Spinal cord (tissue), 10 donors: Measurements from ENCODE around the gene GEN1. TPM values are rescaled to one million over a fixed set of nuclear protein-coding genes. Genes with fewer than 3 reads are reported as not detected.
"Not testable (repeated sequence)": the region's sequence is repeated elsewhere in the genome, so short reads cannot be mapped to it uniquely, and the experiment has no call there.

Experiments used
- DNase-seq, 6 donors: peaks; one replicate each; pipeline versions ENCODE4 v3.0.0 to v3.0.0-alpha.2; 2013 to 2015; ENCODE audit warnings: low spot score in 6 of 6, low read depth in 4 of 6
- H3K27ac ChIP-seq: one replicate; pipeline ENCODE4 v1.5.1; 2013; ENCODE audit warnings: low read depth, low read length, control low read depth
- H3K27me3 ChIP-seq: one replicate; pipeline ENCODE4 v1.6.1; 2013; ENCODE audit warnings: low read length; ENCODE audit not compliant: control insufficient read depth, insufficient read depth
- H3K36me3 ChIP-seq: one replicate; pipeline ENCODE4 v1.6.1; 2013; ENCODE audit warnings: low read length; ENCODE audit not compliant: control insufficient read depth, insufficient read depth
- H3K4me1 ChIP-seq: one replicate; pipeline ENCODE4 v1.6.1; 2013; ENCODE audit warnings: low read length; ENCODE audit not compliant: control insufficient read depth, insufficient read depth
- H3K4me3 ChIP-seq: one replicate; pipeline ENCODE4 v1.5.1; 2013; ENCODE audit warnings: low read depth, low read length, control low read depth
- H3K9me3 ChIP-seq: one replicate; pipeline ENCODE4 v1.6.1; 2013; ENCODE audit warnings: low read length; ENCODE audit not compliant: control insufficient read depth, insufficient read depth
- WGBS: methylation state at CpG from one replicate; pipeline ENCODE4 v1.1.5; 2013; ENCODE audit warnings: missing lambda C conversion rate; ENCODE audit not compliant: insufficient coverage; 5-methylcytosine and 5-hydroxymethylcytosine counted together
- polyA plus RNA-seq, 2 donors: library from polyadenylated mRNA; unstranded; fragments of 120-200 nt; gene quantifications; one replicate each; pipeline ENCODE4 v1.2.1, GENCODE V29; 2013; ENCODE audit not compliant: insufficient read length in 2 of 2
- total RNA-seq, 2 donors: library from RNA; depleted of rRNA in 1 of 2; stranded (reverse); fragments of 120-200 nt in 1 of 2; fragments of >200 nt in 1 of 2; gene quantifications; one replicate each; pipeline versions ENCODE4 v1.2.3 to v1.2.4, GENCODE V29; 2013 to 2014
- donor health status: healthy.

Gene GEN1
- total and polyA plus RNA-seq, 4 donors, result 8.4 to 15.6 (median 10.1) TPM

- H3K4me3 ChIP-seq, result no peak within 1 kb of the TSS
- no peaks in the 10 kb centered on the region for H3K27me3 ChIP-seq
- no peak for DNase-seq
- H3K36me3 ChIP-seq, result no peaks in the 10 kb centered on the region
- WGBS, result 89% methylated on average over 17 of the region's 26 CpGs
- H3K9me3 ChIP-seq, result no peaks in the 10 kb centered on the region
- H3K27ac ChIP-seq, result no peak within 1 kb of the TSS
- no peaks in the 10 kb centered on the region for H3K4me1 ChIP-seq
These were observed 62.7 kb downstream of the GEN1 start, which contains the start of gene MSGN1 for GRCh38 chr2:17816396-17817245. Gene MSGN1 (plus strand): TSS chr2:17816460. CDS start chr2:17816519, 59 bp downstream.

GRCh38 chr2:17818235-17818815 lies 64.4 kb downstream of the GEN1 start:
- Histone ChIP-seq H3K4me1 (peaks cover 12% of the 10 kb centered on the region), H3K9me3 (no peaks in the 10 kb centered on the region), H3K4me3 (no peak overlapping the region), H3K36me3 (no peaks in the 10 kb centered on the region), H3K27me3 (no peaks in the 10 kb centered on the region), H3K27ac (no peak overlapping the region)
- WGBS, result no CpG with 5 or more reads among the region's 2 CpGs
- no peak for DNase-seq

GRCh38 chr2:17821080-17821479 lies 67.1 kb downstream of the GEN1 start:
- peaks cover 12% of the 10 kb centered on the region for H3K4me1 ChIP-seq
- no peaks in the 10 kb centered on the region for H3K36me3 ChIP-seq
- no peak for DNase-seq
- H3K9me3 ChIP-seq, result no peaks in the 10 kb centered on the region
- WGBS, result 100% methylated on average over 1 of the region's 3 CpGs
- no peaks in the 10 kb centered on the region for H3K27me3 ChIP-seq
- H3K4me3 ChIP-seq, result no peak overlapping the region
- H3K27ac ChIP-seq, result no peak overlapping the region

- Histone ChIP-seq H3K4me1 (peaks cover 12% of the 10 kb centered on the region), H3K27ac (peak overlapping the region; percentile 4), H3K9me3 (no peaks in the 10 kb centered on the region), H3K27me3 (no peaks in the 10 kb centered on the region), H3K4me3 (no peak overlapping the region), H3K36me3 (no peaks in the 10 kb centered on the region)
- WGBS, result 50% methylated on average over 3 of the region's 7 CpGs
- DNase-seq, result peak in 2 of 6 donors; percentile 43 to 44
These were observed 67.9 kb downstream of the GEN1 start for GRCh38 chr2:17821535-17822444.

- H3K27ac ChIP-seq, result peak overlapping the region; percentile 4
- WGBS, result 33% methylated on average over 1 of the region's 4 CpGs
- peaks cover 12% of the 10 kb centered on the region for H3K4me1 ChIP-seq
- H3K27me3 ChIP-seq, result no peaks in the 10 kb centered on the region
- H3K36me3 ChIP-seq, result no peaks in the 10 kb centered on the region
- DNase-seq, result peak in 1 of 6 donors; percentile 20
- H3K4me3 ChIP-seq, result no peak overlapping the region
- no peaks in the 10 kb centered on the region for H3K9me3 ChIP-seq
These were observed 68.6 kb downstream of the GEN1 start for GRCh38 chr2:17822445-17823117.

GRCh38 chr2:17823646-17824045 lies 69.7 kb downstream of the GEN1 start:
- not testable (repeated sequence) for H3K36me3 ChIP-seq, H3K9me3 ChIP-seq, H3K27ac ChIP-seq, H3K27me3 ChIP-seq, DNase-seq, H3K4me3 ChIP-seq
- H3K4me1 ChIP-seq, result peaks cover 12% of the 10 kb centered on the region
- WGBS, result no CpG with 5 or more reads among the region's 4 CpGs

GRCh38 chr2:17827316-17827715 lies 73.4 kb downstream of the GEN1 start:
- DNase-seq, result no peak
- Histone ChIP-seq H3K27me3 (no peaks in the 10 kb centered on the region), H3K4me1 (peaks cover 16% of the 10 kb centered on the region), H3K36me3 (no peaks in the 10 kb centered on the region), H3K27ac (no peak overlapping the region), H3K9me3 (no peaks in the 10 kb centered on the region), H3K4me3 (no peak overlapping the region)
- no CpG with 5 or more reads among the region's 5 CpGs for WGBS

GRCh38 chr2:17827785-17828184 lies 73.8 kb downstream of the GEN1 start:
- DNase-seq, result no peak
- no peaks in the 10 kb centered on the region for H3K27me3 ChIP-seq
- WGBS, result no CpG with 5 or more reads among the region's 2 CpGs
- H3K9me3 ChIP-seq, result no peaks in the 10 kb centered on the region
- no peaks in the 10 kb centered on the region for H3K36me3 ChIP-seq
- no peak overlapping the region for H3K27ac ChIP-seq
- H3K4me1 ChIP-seq, result peaks cover 11% of the 10 kb centered on the region
- no peak overlapping the region for H3K4me3 ChIP-seq
